ENCODE measurements around the gene MATN3. TPM values are rescaled to one million over a fixed set of nuclear protein-coding genes. Genes with fewer than 3 reads are reported as not detected.

MATN3 gene
- total RNA-seq, 2 experiments from 2014 or later = not detected

GRCh38 chr2:20034821-20035220, 22.4 kb upstream of the MATN3 start:
- no peak overlapping the region for H3K27ac Mint-ChIP-seq
- H3K9me3 Mint-ChIP-seq = peaks cover 6% of the 10 kb centered on the region
- peaks cover 67% of the 10 kb centered on the region for H3K36me3 Mint-ChIP-seq (ENCODE audit: low read depth)
- H3K4me1 Mint-ChIP-seq (ENCODE audit: low read depth) = no peaks in the 10 kb centered on the region
- no peak overlapping the region for H3K4me3 Mint-ChIP-seq
- H3K27me3 Mint-ChIP-seq (ENCODE audit: low read depth) = no peaks in the 10 kb centered on the region
- intact Hi-C loops (cut with micrococcal nuclease) = no loop called here
- CTCF ChIA-PET = interaction anchor here (1.0 to 3.2 kb wide), 4 partner anchors 20 to 71 kb away, joined by 3 to 12 read pairs (median 4); no protein-coding TSS in a partner anchor
- DNase-seq = no peak

- CTCF ChIA-PET = interaction anchor here (1.0 to 3.2 kb wide), 4 partner anchors 19 to 72 kb away, joined by 3 to 12 read pairs (median 4); no protein-coding TSS in a partner anchor
- intact Hi-C loops (cut with micrococcal nuclease) = no loop called here
- Mint-ChIP-seq H3K4me1 (ENCODE audit: low read depth) (no peaks in the 10 kb centered on the region), H3K9me3 (peaks cover 7% of the 10 kb centered on the region), H3K4me3 (no peak overlapping the region), H3K27me3 (ENCODE audit: low read depth) (no peaks in the 10 kb centered on the region), H3K36me3 (ENCODE audit: low read depth) (peaks cover 73% of the 10 kb centered on the region), H3K27ac (no peak overlapping the region)
- no peak for DNase-seq
These were observed 21.8 kb upstream of the MATN3 start for GRCh38 chr2:20034218-20034617.

- Mint-ChIP-seq H3K4me1 (ENCODE audit: low read depth) (no peaks in the 10 kb centered on the region), H3K4me3 (no peak overlapping the region), H3K9me3 (peaks cover 12% of the 10 kb centered on the region), H3K36me3 (ENCODE audit: low read depth) (peaks cover 79% of the 10 kb centered on the region), H3K27ac (no peak overlapping the region), H3K27me3 (ENCODE audit: low read depth) (no peaks in the 10 kb centered on the region)
- intact Hi-C loops (cut with micrococcal nuclease) = no loop called here
- CTCF ChIA-PET = interaction anchor here (3.2 kb wide), 1 partner anchor 19 kb away, joined by 12 read pairs; no protein-coding TSS in a partner anchor
- no peak for DNase-seq
These were observed 20.9 kb upstream of the MATN3 start for GRCh38 chr2:20033322-20033721.

GRCh38 chr2:20030224-20030623, 17.8 kb upstream of the MATN3 start:
- H3K4me1 Mint-ChIP-seq (ENCODE audit: low read depth) = no peaks in the 10 kb centered on the region
- H3K4me3 Mint-ChIP-seq = no peak overlapping the region
- no peak overlapping the region for H3K27ac Mint-ChIP-seq
- intact Hi-C loops (cut with micrococcal nuclease) = no loop called here
- DNase-seq = no peak
- CTCF ChIA-PET = no interaction called here
- H3K27me3 Mint-ChIP-seq (ENCODE audit: low read depth) = no peaks in the 10 kb centered on the region
- H3K36me3 Mint-ChIP-seq (ENCODE audit: low read depth) = peaks cover 60% of the 10 kb centered on the region
- peaks cover 13% of the 10 kb centered on the region for H3K9me3 Mint-ChIP-seq

- H3K36me3 Mint-ChIP-seq (ENCODE audit: low read depth) = peaks cover 45% of the 10 kb centered on the region
- no peak for DNase-seq
- no peak overlapping the region for H3K27ac Mint-ChIP-seq
- no peaks in the 10 kb centered on the region for H3K4me1 Mint-ChIP-seq (ENCODE audit: low read depth)
- intact Hi-C loops (cut with micrococcal nuclease) = no loop called here
- H3K4me3 Mint-ChIP-seq = no peak overlapping the region
- peaks cover 13% of the 10 kb centered on the region for H3K9me3 Mint-ChIP-seq
- no peaks in the 10 kb centered on the region for H3K27me3 Mint-ChIP-seq (ENCODE audit: low read depth)
- CTCF ChIA-PET = interaction anchor here (1.1 to 1.5 kb wide), 2 partner anchors 12 to 14 kb away, joined by 5 to 6 read pairs; no protein-coding TSS in a partner anchor
These were observed 15.4 kb upstream of the MATN3 start for GRCh38 chr2:20027705-20028434.

GRCh38 chr2:20027260-20027677, 14.8 kb upstream of the MATN3 start:
- no peak for DNase-seq
- H3K4me3 Mint-ChIP-seq = no peak overlapping the region

GRCh38 chr2:20025065-20025786, 12.8 kb upstream of the MATN3 start:
- no peak overlapping the region for H3K27ac Mint-ChIP-seq
- CTCF ChIA-PET = no interaction called here
- H3K9me3 Mint-ChIP-seq = peaks cover 30% of the 10 kb centered on the region
- no peak for DNase-seq
- H3K4me3 Mint-ChIP-seq = no peak overlapping the region
- H3K4me1 Mint-ChIP-seq (ENCODE audit: low read depth) = no peaks in the 10 kb centered on the region
- intact Hi-C loops (cut with micrococcal nuclease) = no loop called here
- H3K36me3 Mint-ChIP-seq (ENCODE audit: low read depth) = peaks cover 29% of the 10 kb centered on the region
- H3K27me3 Mint-ChIP-seq (ENCODE audit: low read depth) = no peaks in the 10 kb centered on the region

More at GRCh38 chr2:20027260-20027677, 14.8 kb upstream of the MATN3 start:
- intact Hi-C loops (cut with micrococcal nuclease) = no loop called here
- H3K27me3 Mint-ChIP-seq (ENCODE audit: low read depth) = no peaks in the 10 kb centered on the region
- CTCF ChIA-PET = interaction anchor here (0.6 to 1.5 kb wide), 2 partner anchors 12 kb away, joined by 4 to 6 read pairs; no protein-coding TSS in a partner anchor
- H3K27ac Mint-ChIP-seq = no peak overlapping the region
- no peaks in the 10 kb centered on the region for H3K4me1 Mint-ChIP-seq (ENCODE audit: low read depth)
- H3K36me3 Mint-ChIP-seq (ENCODE audit: low read depth) = peaks cover 39% of the 10 kb centered on the region
- H3K9me3 Mint-ChIP-seq = peaks cover 16% of the 10 kb centered on the region

GRCh38 chr2:20023688-20024087, 11.2 kb upstream of the MATN3 start:
- Mint-ChIP-seq H3K36me3 (ENCODE audit: low read depth) (peaks cover 16% of the 10 kb centered on the region), H3K27ac (no peak overlapping the region), H3K4me1 (ENCODE audit: low read depth) (no peaks in the 10 kb centered on the region), H3K9me3 (peaks cover 26% of the 10 kb centered on the region), H3K4me3 (no peak overlapping the region), H3K27me3 (ENCODE audit: low read depth) (no peaks in the 10 kb centered on the region)
- intact Hi-C loops (cut with micrococcal nuclease) = no loop called here
- CTCF ChIA-PET = interaction anchor here (0.8 to 1.7 kb wide), 2 partner anchors 9 to 84 kb away, joined by 3 to 7 read pairs; no protein-coding TSS in a partner anchor
- DNase-seq = no peak

- Mint-ChIP-seq H3K27ac (no peak overlapping the region), H3K36me3 (ENCODE audit: low read depth) (peaks cover 8% of the 10 kb centered on the region), H3K27me3 (ENCODE audit: low read depth) (no peaks in the 10 kb centered on the region), H3K4me1 (ENCODE audit: low read depth) (no peaks in the 10 kb centered on the region), H3K4me3 (no peak overlapping the region), H3K9me3 (peaks cover 23% of the 10 kb centered on the region)
- CTCF ChIA-PET = no interaction called here
- intact Hi-C loops (cut with micrococcal nuclease) = no loop called here
- DNase-seq = no peak
These were observed 9.0 kb upstream of the MATN3 start for GRCh38 chr2:20021405-20022009.

GRCh38 chr2:20019747-20020146, 7.3 kb upstream of the MATN3 start:
- intact Hi-C loops (cut with micrococcal nuclease) = loop anchor here (10.0 kb wide), 2 partner anchors 205 to 625 kb away; partner anchors contain the start of gene SDC1
- CTCF ChIA-PET = no interaction called here
- Mint-ChIP-seq H3K27me3 (ENCODE audit: low read depth) (peaks cover 2% of the 10 kb centered on the region), H3K36me3 (ENCODE audit: low read depth) (peaks cover 8% of the 10 kb centered on the region), H3K4me3 (no peak overlapping the region), H3K9me3 (peaks cover 23% of the 10 kb centered on the region), H3K4me1 (ENCODE audit: low read depth) (no peaks in the 10 kb centered on the region), H3K27ac (no peak overlapping the region)
- DNase-seq = no peak

- H3K4me1 Mint-ChIP-seq (ENCODE audit: low read depth) = no peaks in the 10 kb centered on the region
- H3K27ac Mint-ChIP-seq = no peak overlapping the region
- intact Hi-C loops (cut with micrococcal nuclease) = loop anchor here (10.0 kb wide), 2 partner anchors 206 to 626 kb away; partner anchors contain the start of gene SDC1
- peaks cover 23% of the 10 kb centered on the region for H3K9me3 Mint-ChIP-seq
- peaks cover 7% of the 10 kb centered on the region for H3K36me3 Mint-ChIP-seq (ENCODE audit: low read depth)
- no peak overlapping the region for H3K4me3 Mint-ChIP-seq
- DNase-seq = no peak
- CTCF ChIA-PET = no interaction called here
- peaks cover 6% of the 10 kb centered on the region for H3K27me3 Mint-ChIP-seq (ENCODE audit: low read depth)
These were observed 6.2 kb upstream of the MATN3 start for GRCh38 chr2:20018601-20019152.

GRCh38 chr2:20016346-20016745, 3.9 kb upstream of the MATN3 start:
- Mint-ChIP-seq H3K36me3 (ENCODE audit: low read depth) (peaks cover 4% of the 10 kb centered on the region), H3K4me3 (no peak overlapping the region), H3K27me3 (ENCODE audit: low read depth) (peaks cover 21% of the 10 kb centered on the region), H3K27ac (no peak overlapping the region), H3K9me3 (peaks cover 11% of the 10 kb centered on the region), H3K4me1 (ENCODE audit: low read depth) (peaks cover 8% of the 10 kb centered on the region)
- no peak for DNase-seq
- intact Hi-C loops (cut with micrococcal nuclease) = loop anchor here (10.0 kb wide), 2 partner anchors 208 to 628 kb away; partner anchors contain the start of gene SDC1
- CTCF ChIA-PET = interaction anchor here (0.6 to 3.6 kb wide), 16 partner anchors 11 to 222 kb away, joined by 3 to 27 read pairs (median 6); partner anchors contain the start of gene WDR35

Measured in activated naive CD4-positive, alpha-beta T cell treated with anti-CD3 and anti-CD28 coated beads for 36 hours (primary cell).